Mammary epithelial cell (primary cell): ENCODE measurements around the gene GDPD5.

ENCODE experiments used
- EZH2 ChIP-seq: IDR thresholded peaks from 2 replicates; pipeline ENCODE4 v1.6.1; 2012; ENCODE audit warnings: low read length, inconsistent platforms, borderline replicate concordance
- TF ChIP-seq, protein P1 (sequence below), 2 donors: IDR thresholded peaks in 1 of 2; conservative IDR thresholded peaks in 1 of 2; 2 replicates each; pipeline ENCODE4 v1.5.1; 2011 to 2012; ENCODE audit warnings: inconsistent platforms in 2 of 2, low read length in 2 of 2, mild to moderate bottlenecking in 2 of 2, control low read depth in 1 of 2, low read depth in 1 of 2; ENCODE audit not compliant: insufficient read depth in 1 of 2; ENCODE audit errors: extremely low read depth in 1 of 2

GRCh38 chr11:75565916-75566762 is 40.4 kb upstream of the GDPD5 start:
- no peak for TF ChIP-seq EZH2
- TF ChIP-seq, protein P1, sequence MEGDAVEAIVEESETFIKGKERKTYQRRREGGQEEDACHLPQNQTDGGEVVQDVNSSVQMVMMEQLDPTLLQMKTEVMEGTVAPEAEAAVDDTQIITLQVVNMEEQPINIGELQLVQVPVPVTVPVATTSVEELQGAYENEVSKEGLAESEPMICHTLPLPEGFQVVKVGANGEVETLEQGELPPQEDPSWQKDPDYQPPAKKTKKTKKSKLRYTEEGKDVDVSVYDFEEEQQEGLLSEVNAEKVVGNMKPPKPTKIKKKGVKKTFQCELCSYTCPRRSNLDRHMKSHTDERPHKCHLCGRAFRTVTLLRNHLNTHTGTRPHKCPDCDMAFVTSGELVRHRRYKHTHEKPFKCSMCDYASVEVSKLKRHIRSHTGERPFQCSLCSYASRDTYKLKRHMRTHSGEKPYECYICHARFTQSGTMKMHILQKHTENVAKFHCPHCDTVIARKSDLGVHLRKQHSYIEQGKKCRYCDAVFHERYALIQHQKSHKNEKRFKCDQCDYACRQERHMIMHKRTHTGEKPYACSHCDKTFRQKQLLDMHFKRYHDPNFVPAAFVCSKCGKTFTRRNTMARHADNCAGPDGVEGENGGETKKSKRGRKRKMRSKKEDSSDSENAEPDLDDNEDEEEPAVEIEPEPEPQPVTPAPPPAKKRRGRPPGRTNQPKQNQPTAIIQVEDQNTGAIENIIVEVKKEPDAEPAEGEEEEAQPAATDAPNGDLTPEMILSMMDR (conservative IDR thresholded peaks at IDR 0.05 in 1 of 2, IDR thresholded peaks at IDR 0.05 in 1 of 2; ENCODE audit: extremely low read depth in 1 of 2, insufficient read depth in 1 of 2, low read depth in 1 of 2, low read length in 2 of 2): no peak
